Lung (tissue), 12 donors: ENCODE results near the gene ACAP1. TPM values are rescaled to one million over a fixed set of nuclear protein-coding genes. Genes with fewer than 3 reads are reported as not detected.
A peak's percentile ranks its signal among the peaks of the same experiment; 100 is the strongest.

ENCODE experiments used
- ATAC-seq: fragments of 200-7000 bp; cut with Tn5 transposase; one replicate; pipeline ENCODE4 v1.9.1; 2020; ENCODE audit warnings: moderate number of reproducible peaks; ENCODE audit not compliant: insufficient read depth, low FRiP score
- DNase-seq, 3 donors: peaks; one replicate each; pipeline ENCODE4 v3.0.0-alpha.2; 2013 to 2017
- H3K27ac ChIP-seq, 2 donors: one replicate each; pipeline ENCODE4 v1.5.1; 2013; ENCODE audit warnings: mild to moderate bottlenecking in 2 of 2, moderate library complexity in 2 of 2, control low read depth in 1 of 2, inconsistent platforms in 1 of 2, low read depth in 1 of 2, low read length in 1 of 2
- H3K27me3 ChIP-seq, 3 donors: one replicate each; pipeline ENCODE4 v1.5.1; 2013; ENCODE audit warnings: low read length in 2 of 3; ENCODE audit not compliant: control insufficient read depth in 3 of 3, insufficient read depth in 3 of 3
- H3K36me3 ChIP-seq, 4 donors: one replicate each; pipeline ENCODE4 v1.5.1; 2013; ENCODE audit warnings: low read length in 4 of 4, mild to moderate bottlenecking in 1 of 4, moderate library complexity in 1 of 4; ENCODE audit not compliant: control insufficient read depth in 4 of 4, insufficient read depth in 4 of 4
- H3K4me1 ChIP-seq, 5 donors: one replicate each; pipeline ENCODE4 v1.5.1; 2013; ENCODE audit warnings: low read length in 5 of 5, mild to moderate bottlenecking in 2 of 5, moderate library complexity in 1 of 5; ENCODE audit not compliant: control insufficient read depth in 5 of 5, insufficient read depth in 5 of 5
- H3K4me3 ChIP-seq: one replicate; pipeline ENCODE4 v1.5.1; 2013; ENCODE audit warnings: mild to moderate bottlenecking, control low read depth, moderate library complexity
- H3K9ac ChIP-seq, 2 donors: one replicate each; pipeline ENCODE4 v1.5.1; 2013; ENCODE audit warnings: low read length in 2 of 2, control low read depth in 1 of 2; ENCODE audit not compliant: insufficient read depth in 1 of 2
- H3K9me3 ChIP-seq, 4 donors: one replicate each; pipeline ENCODE4 v1.5.1; 2013; ENCODE audit warnings: low read length in 3 of 4, mild to moderate bottlenecking in 1 of 4, moderate library complexity in 1 of 4; ENCODE audit not compliant: control insufficient read depth in 4 of 4, insufficient read depth in 3 of 4
- CTCF ChIP-seq: IDR thresholded peaks from 2 replicates; pipeline ENCODE4 v1.5.1; 2012; ENCODE audit warnings: mild to moderate bottlenecking; ENCODE audit errors: control extremely low read depth, extremely low read depth
- WGBS, 2 donors: extraction: QIAGEN DNeasy Blood & Tissue Kit; methylation state at CpG; one replicate each; pipeline ENCODE4 v1.1.7; 2013; 5-methylcytosine and 5-hydroxymethylcytosine counted together
- polyA plus RNA-seq, 2 donors: library from polyadenylated mRNA; stranded (reverse); fragments of 200-250 nt; gene quantifications; one replicate each; pipeline ENCODE4 v1.2.1, GENCODE V29; 2013
- total RNA-seq, 2 donors: library from RNA; depleted of rRNA in 1 of 2; stranded (reverse); fragments of >200 nt in 1 of 2; gene quantifications; one replicate each; pipeline ENCODE4 v1.2.1, GENCODE V29; 2014 to 2021
- donor health status: control.
- donor health status: control.
- donor health status: Bipolar disorder and iron deficiency.
- donor health status: healthy.
- donor health status: DM: yes; HTN: yes; CAD: no.

ACAP1 gene
- total and polyA plus RNA-seq, 4 donors, result 9.2 to 39.4 (median 22.1) TPM

- no peak for TF ChIP-seq CTCF
- Histone ChIP-seq H3K9me3 (no peaks in the 10 kb centered on the region), H3K4me3 (no peak overlapping the region), H3K4me1 (peaks cover 0 to 1% (median 0%) of the 10 kb centered on the region in 5 donors), H3K36me3 (no peaks in the 10 kb centered on the region), H3K9ac (no peak overlapping the region), H3K27ac (no peak overlapping the region), H3K27me3 (no peaks in the 10 kb centered on the region)
- no peak for ATAC-seq
- no peak for DNase-seq
- 88 to 94% methylated on average over 4 of the region's 4 CpGs for WGBS, 2 donors
Observed at GRCh38 chr17:7370853-7371252, 34.5 kb downstream of the ACAP1 start.

DNA sequence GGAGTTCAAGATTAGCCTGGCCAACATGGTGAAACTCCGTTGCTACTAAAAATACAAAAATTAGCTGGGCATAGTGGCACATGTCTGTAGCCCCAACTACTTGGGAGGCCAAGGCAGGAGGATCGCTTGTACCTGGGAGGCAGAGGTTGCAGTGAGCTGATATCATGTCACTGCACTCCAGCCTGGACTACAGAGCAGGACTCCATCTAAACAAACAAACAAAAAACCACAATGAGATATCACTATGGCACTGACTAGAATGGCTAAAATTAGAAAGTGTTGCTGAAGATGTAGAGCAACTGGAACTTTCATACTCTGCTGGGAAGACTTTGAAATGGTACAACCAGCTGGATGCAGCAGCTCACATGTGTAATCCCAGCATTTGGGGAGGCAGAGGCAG, 38.0 kb downstream of the ACAP1 start:
- Histone ChIP-seq H3K4me3 (no peak overlapping the region), H3K27ac (no peak overlapping the region), H3K4me1 (peaks cover 0 to 1% (median 0%) of the 10 kb centered on the region in 5 donors), H3K27me3 (no peaks in the 10 kb centered on the region), H3K9me3 (no peaks in the 10 kb centered on the region), H3K9ac (no peak overlapping the region), H3K36me3 (no peaks in the 10 kb centered on the region)
- DNase-seq (no peak), ATAC-seq (no peak)
- WGBS, 2 donors, result 86 to 92% methylated on average over 2 of the region's 2 CpGs
- TF ChIP-seq CTCF, result no peak

GRCh38 chr17:7379134-7379533, 42.8 kb downstream of the ACAP1 start:
- TF ChIP-seq CTCF, result no peak
- DNase-seq (no peak), ATAC-seq (no peak)
- Histone ChIP-seq H3K27me3 (peaks cover 0 to 9% (median 0%) of the 10 kb centered on the region in 3 donors), H3K9ac (no peak overlapping the region), H3K9me3 (no peaks in the 10 kb centered on the region), H3K36me3 (peaks cover 0 to 1% (median 0%) of the 10 kb centered on the region in 4 donors), H3K4me1 (peaks cover 0 to 25% (median 10%) of the 10 kb centered on the region in 5 donors), H3K27ac (no peak overlapping the region), H3K4me3 (no peak overlapping the region)
- 96 to 98% methylated on average over 3 of the region's 3 CpGs for WGBS, 2 donors

- 36 to 41% methylated on average over 7 of the region's 7 CpGs for WGBS, 2 donors
- Histone ChIP-seq H3K27me3 (peaks cover 0 to 9% (median 0%) of the 10 kb centered on the region in 3 donors), H3K9ac (peak overlapping the region in 1 of 2 donors; percentile 0), H3K27ac (peak overlapping the region in 1 of 2 donors; percentile 65), H3K36me3 (peaks cover 0 to 3% (median 0%) of the 10 kb centered on the region in 4 donors), H3K9me3 (no peaks in the 10 kb centered on the region), H3K4me1 (peaks cover 0 to 30% (median 15%) of the 10 kb centered on the region in 5 donors), H3K4me3 (no peak overlapping the region)
- peak; percentile 86 to 93 (median 89) for DNase-seq
- TF ChIP-seq CTCF, result no peak
- peak; percentile 30 for ATAC-seq
Observed at GRCh38 chr17:7380321-7380720, 44.0 kb downstream of the ACAP1 start.
